Endometrial microvascular endothelial cells (primary cell): ENCODE data around the gene SCYGR3. TPM values are rescaled to one million over a fixed set of nuclear protein-coding genes. Genes with fewer than 3 reads are reported as not detected.

Experiments used
- in situ Hi-C: cut with HindIII; loops from 2 replicates; pipeline ENCODE4 v1.10.0; 2017; ENCODE audit warnings: low sequenced_read_pairs, low pct_unique_long_range_greater_than_20kb; ENCODE audit errors: inconsistent ontology term
- total RNA-seq: library from RNA; depleted of rRNA; stranded (reverse); fragments of >200 nt; gene quantifications from one replicate; pipeline ENCODE4 v1.2.3, GENCODE V29; 2015; ENCODE audit errors: inconsistent ontology term

Gene SCYGR3
- total RNA-seq, result not detected

DNA sequence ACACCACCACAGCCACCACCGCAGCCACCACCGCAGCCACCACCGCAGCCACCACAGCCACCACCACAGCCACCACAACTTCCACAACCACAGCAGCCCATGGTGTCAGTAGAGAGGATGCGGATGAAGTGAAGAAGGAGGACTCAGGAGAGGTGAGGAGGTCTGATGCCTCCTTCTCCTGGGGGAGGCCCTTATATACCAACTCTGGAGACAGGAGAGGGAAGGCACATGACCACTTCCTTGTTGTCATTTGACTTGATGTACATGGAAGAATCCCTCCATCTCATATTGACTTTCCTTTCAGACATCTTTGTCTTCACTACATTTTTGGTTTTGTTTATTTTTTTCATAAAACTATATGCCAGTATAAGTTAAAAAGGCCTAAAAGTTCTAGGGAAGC is at the start of gene SCYGR3:
Gene SCYGR3 (minus strand): TSS at position 101 of the 400 bp plus-strand sequence. CDS start 0 bp downstream, at position 101.
- in situ Hi-C loops, result no loop called here

GRCh38 chr2:227661827-227662226 is 47.2 kb upstream of the SCYGR3 start:
- in situ Hi-C loops, result no loop called here

- in situ Hi-C loops, result no loop called here
Measured at GRCh38 chr2:227661025-227661649, 46.5 kb upstream of the SCYGR3 start.

GRCh38 chr2:227657199-227657845 is 42.7 kb upstream of the SCYGR3 start:
- in situ Hi-C loops, result no loop called here

- in situ Hi-C loops, result no loop called here
Measured at GRCh38 chr2:227655454-227655853, 40.8 kb upstream of the SCYGR3 start.

- in situ Hi-C loops, result no loop called here
Measured at GRCh38 chr2:227654426-227654825, 39.8 kb upstream of the SCYGR3 start.

GRCh38 chr2:227653419-227653818 is 38.8 kb upstream of the SCYGR3 start:
- in situ Hi-C loops, result no loop called here

GRCh38 chr2:227643990-227644551 is 29.4 kb upstream of the SCYGR3 start:
- in situ Hi-C loops, result no loop called here

- in situ Hi-C loops, result no loop called here
Measured at GRCh38 chr2:227642656-227643055, 28.0 kb upstream of the SCYGR3 start.

- in situ Hi-C loops, result no loop called here
Measured at GRCh38 chr2:227634201-227634600, 19.6 kb upstream of the SCYGR3 start.

- in situ Hi-C loops, result no loop called here
Measured at GRCh38 chr2:227632827-227633226, 18.2 kb upstream of the SCYGR3 start.

GRCh38 chr2:227630322-227630721 is 15.7 kb upstream of the SCYGR3 start:
- in situ Hi-C loops, result no loop called here

DNA sequence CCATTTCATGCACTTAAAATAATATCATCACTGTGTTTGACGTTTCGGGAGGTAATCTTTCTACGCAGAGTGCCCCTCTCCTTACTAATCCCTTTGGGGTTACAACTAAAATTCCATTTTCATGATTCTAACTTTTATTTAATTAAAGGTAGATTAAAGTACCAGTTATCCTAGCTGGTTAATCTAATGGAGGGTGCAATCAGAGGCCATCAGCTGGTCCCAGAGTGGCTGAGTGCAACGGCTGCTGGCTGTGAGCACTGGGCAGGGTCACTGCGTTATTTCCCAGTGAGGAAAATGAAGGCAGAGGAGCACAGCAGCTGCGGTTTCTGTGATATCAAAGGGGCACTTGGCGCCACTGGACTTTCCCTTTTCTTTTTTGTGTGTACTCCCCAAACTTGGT is 14.8 kb upstream of the SCYGR3 start:
- in situ Hi-C loops, result no loop called here

DNA sequence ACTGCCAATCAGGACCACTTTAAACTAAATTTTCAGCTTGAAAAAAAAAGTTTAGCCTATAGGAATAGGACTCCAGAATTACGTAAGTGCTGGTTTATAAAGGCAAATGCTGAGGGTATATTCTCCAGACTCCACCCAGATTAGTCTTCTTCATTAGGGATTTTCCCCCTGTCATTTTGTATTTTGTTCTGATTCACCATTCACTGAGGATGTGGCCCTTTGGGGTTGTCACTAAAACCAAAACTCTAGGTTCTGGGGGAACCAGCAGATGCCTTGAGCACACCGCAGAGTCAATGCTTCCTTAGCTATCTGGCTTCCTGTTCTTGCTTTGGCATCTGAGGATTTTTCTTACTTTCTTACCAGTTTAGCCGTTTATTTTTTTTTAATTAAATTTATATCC is 13.1 kb upstream of the SCYGR3 start:
- in situ Hi-C loops, result no loop called here

DNA sequence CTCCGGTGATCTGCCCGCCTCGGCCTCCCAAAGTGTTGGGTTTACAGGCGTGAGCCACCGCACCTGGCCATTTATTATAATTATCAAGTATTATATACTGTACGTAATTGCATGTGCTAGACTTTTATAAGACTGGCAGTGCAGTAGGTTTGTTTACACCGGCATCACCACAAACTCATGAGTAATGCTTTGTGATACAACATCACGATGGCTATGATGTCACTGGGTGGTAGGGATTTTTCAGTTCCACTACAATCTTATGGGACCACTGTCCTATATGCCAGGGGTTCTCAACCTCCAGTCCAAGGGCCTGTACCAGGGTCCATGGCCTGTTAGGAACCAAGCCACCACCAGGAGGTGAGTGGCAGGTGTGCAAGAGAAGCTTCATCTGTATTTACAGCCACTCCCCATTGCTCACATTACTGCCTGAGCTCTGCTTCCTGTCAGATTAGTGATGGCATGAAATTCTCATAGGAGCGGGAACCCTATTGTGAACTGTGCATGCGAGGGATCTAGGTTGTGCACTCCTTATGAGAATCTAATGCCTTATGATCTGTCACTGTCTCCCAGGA is 12.0 kb upstream of the SCYGR3 start:
- in situ Hi-C loops, result no loop called here

DNA sequence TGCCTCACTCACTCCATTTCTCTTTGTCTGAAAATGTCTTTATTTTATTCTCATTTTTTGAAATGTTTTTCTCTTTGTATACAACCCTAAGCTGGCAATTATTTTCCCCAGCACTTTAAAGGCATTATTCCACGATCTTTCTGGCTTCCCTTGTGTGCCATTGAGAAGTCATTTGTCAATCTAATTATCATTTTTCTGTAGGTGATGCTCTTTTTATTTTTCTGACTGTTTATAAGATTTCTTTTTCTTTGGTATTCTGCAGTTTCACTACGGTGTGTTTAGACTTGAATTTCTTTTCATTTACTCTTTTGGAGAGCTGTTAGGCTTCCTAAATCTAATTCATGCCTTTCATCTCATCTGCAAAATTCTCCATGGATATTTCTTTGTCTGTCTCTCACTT is 10.8 kb upstream of the SCYGR3 start:
- in situ Hi-C loops, result no loop called here

GRCh38 chr2:227623226-227623625 is 8.6 kb upstream of the SCYGR3 start:
- in situ Hi-C loops, result no loop called here

GRCh38 chr2:227617316-227618230 is 2.9 kb upstream of the SCYGR3 start, which contains the start of gene SCYGR4:
SCYGR4 (plus strand) TSS chr2:227617498; CDS start chr2:227617498, 0 bp downstream.
- in situ Hi-C loops, result no loop called here

GRCh38 chr2:227616631-227617030 is 2.0 kb upstream of the SCYGR3 start:
- in situ Hi-C loops, result no loop called here
